B cell (primary cell): ENCODE measurements around the gene SZT2. TPM values are rescaled to one million over a fixed set of nuclear protein-coding genes. Genes with fewer than 3 reads are reported as not detected.

Source experiments
- ATAC-seq: fragments of 200-7000 bp; cut with Tn5 transposase; one replicate; pipeline ENCODE4 v1.10.0; 2021; ENCODE audit warnings: low read depth, mild to moderate bottlenecking, moderate number of reproducible peaks, moderate library complexity
- CTCF ChIA-PET: fragments of 350-600 bp; sonication (Branson Sonifier 250); formaldehyde crosslinking; loops from one replicate; lab custom pipeline; 2021; ENCODE audit warnings: antibody characterized with exemption, inconsistent platforms; lab: Charles Lee
- POLR2A ChIA-PET: fragments of 350-600 bp; sonication (Branson Sonifier 250); formaldehyde crosslinking; loops from one replicate; lab custom pipeline; 2021; ENCODE audit warnings: antibody characterized with exemption; lab: Charles Lee
- DNase-seq: peaks from one replicate; pipeline ENCODE4 v3.0.0; 2013
- H2AFZ ChIP-seq: 2 replicates; pipeline ENCODE4 v1.6.1; 2012; ENCODE audit warnings: mild to moderate bottlenecking, low read depth, low read length; ENCODE audit not compliant: insufficient read depth, poor library complexity, severe bottlenecking
- H3K27ac ChIP-seq, 2 donors: 1 replicate in 1 of 2; 2 replicates in 1 of 2; pipeline ENCODE4 v1.5.1; 2012 to 2013; ENCODE audit warnings: low read length in 2 of 2, mild to moderate bottlenecking in 2 of 2, moderate library complexity in 1 of 2
- H3K27me3 ChIP-seq, 4 experiments: fragments of 200-600 bp in 1 of 4; sonication (generic) in 1 of 4; replicated peaks in 1 of 4; 1 replicate in 2 of 4; 2 replicates in 2 of 4; pipeline versions ENCODE4 v1.6.1 to v1.7.0; 2013 to 2016; ENCODE audit warnings: low read length in 3 of 4, mild to moderate bottlenecking in 2 of 4, mixed read lengths in 1 of 4, moderate library complexity in 1 of 4; ENCODE audit not compliant: insufficient read depth in 4 of 4, control insufficient read depth in 3 of 4; ENCODE audit errors: control extremely low read depth in 1 of 4
- H3K36me3 ChIP-seq, 2 experiments: replicated peaks in 1 of 2; 1 replicate in 1 of 2; 2 replicates in 1 of 2; pipeline versions ENCODE4 v1.6.1 to v1.7.1; 2013; ENCODE audit warnings: low read length in 1 of 2; ENCODE audit not compliant: insufficient read depth in 2 of 2, control insufficient read depth in 1 of 2; ENCODE audit errors: control extremely low read depth in 1 of 2, extremely low read depth in 1 of 2
- H3K4me1 ChIP-seq, 2 donors: fragments of 200-600 bp in 1 of 2; sonication (generic) in 1 of 2; 1 replicate in 1 of 2; 2 replicates in 1 of 2; pipeline versions ENCODE4 v1.5.1 to v1.6.1; 2013 to 2017; ENCODE audit warnings: low read length in 2 of 2; ENCODE audit not compliant: control insufficient read depth in 2 of 2, insufficient read depth in 2 of 2
- H3K4me2 ChIP-seq: replicated peaks from 2 replicates; pipeline ENCODE3; 2012; ENCODE audit warnings: mild to moderate bottlenecking, low read depth, low read length; ENCODE audit not compliant: poor library complexity, severe bottlenecking
- H3K4me3 ChIP-seq, 5 experiments: fragments of 200-600 bp in 1 of 5; sonication (generic) in 1 of 5; 1 replicate in 3 of 5; 2 replicates in 2 of 5; pipeline versions ENCODE4 v1.5.1 to v1.7.0; 2011 to 2016; ENCODE audit warnings: low read length in 4 of 5, mild to moderate bottlenecking in 4 of 5, low read depth in 2 of 5, control low read depth in 1 of 5, moderate library complexity in 1 of 5; ENCODE audit not compliant: insufficient read depth in 1 of 5; ENCODE audit errors: control extremely low read depth in 1 of 5, extremely low read depth in 1 of 5
- H3K79me2 ChIP-seq: fragments of 200-600 bp; sonication (generic); one replicate; pipeline ENCODE4 v1.6.0; 2016; ENCODE audit warnings: low read length; ENCODE audit not compliant: control insufficient read depth, insufficient read depth
- H3K9ac ChIP-seq: fragments of 200-600 bp; sonication (generic); 2 replicates; pipeline ENCODE4 v1.6.1; 2017; ENCODE audit warnings: mild to moderate bottlenecking, low read length, moderate library complexity
- H3K9me3 ChIP-seq, 3 donors: one replicate each; pipeline versions ENCODE4 v1.6.1 to v1.7.1; 2013; ENCODE audit warnings: low read length in 2 of 3; ENCODE audit not compliant: control insufficient read depth in 2 of 3, insufficient read depth in 1 of 3; ENCODE audit errors: control extremely low read depth in 1 of 3
- H4K20me1 ChIP-seq: 2 replicates; pipeline ENCODE4 v1.6.0; 2012; ENCODE audit warnings: mild to moderate bottlenecking, low read length; ENCODE audit not compliant: insufficient read depth, control insufficient read depth, poor library complexity, severe bottlenecking
- H3K27ac Mint-ChIP-seq: one replicate; pipeline ENCODE4 v1.8.0; 2021; ENCODE audit warnings: mixed read lengths
- H3K27me3 Mint-ChIP-seq: one replicate; pipeline ENCODE4 v1.8.0; 2021; ENCODE audit warnings: mixed read lengths
- H3K4me1 Mint-ChIP-seq: one replicate; pipeline ENCODE4 v1.8.0; 2021; ENCODE audit warnings: mixed read lengths
- H3K4me3 Mint-ChIP-seq: one replicate; pipeline ENCODE4 v1.8.0; 2021; ENCODE audit warnings: mixed read lengths
- H3K9me3 Mint-ChIP-seq: one replicate; pipeline ENCODE4 v1.8.0; 2022; ENCODE audit warnings: mixed read lengths; ENCODE audit not compliant: insufficient read depth
- CTCF ChIP-seq: fragments of 200-600 bp; IDR thresholded peaks from one replicate; pipeline ENCODE4 v1.8.0; 2022; ENCODE audit warnings: antibody characterized with exemption, mild to moderate bottlenecking
- EZH2 ChIP-seq: IDR thresholded peaks from 2 replicates; pipeline ENCODE4 v1.6.1; 2012; ENCODE audit warnings: borderline replicate concordance, low read depth, mild to moderate bottlenecking, moderate library complexity, low read length; ENCODE audit not compliant: insufficient read depth, poor library complexity, severe bottlenecking
- WGBS: methylation state at CpG from one replicate; pipeline ENCODE4 v1.1.5; 2013; ENCODE audit warnings: missing lambda C conversion rate; ENCODE audit not compliant: insufficient coverage; 5-methylcytosine and 5-hydroxymethylcytosine counted together
- intact Hi-C: fragments of 100-400 bp; cut with micrococcal nuclease; formaldehyde crosslinking; loops from one replicate; pipeline ENCODE4 v1.10.0; 2022
- polyA plus RNA-seq: library from polyadenylated mRNA; depleted of rRNA; stranded (reverse); fragments of >200 nt; gene quantifications from 2 replicates; pipeline ENCODE4 v1.2.3, GENCODE V29; 2012
- total RNA-seq, 2 donors: library from RNA; stranded (reverse); fragments of 120-200 nt in 1 of 2; gene quantifications; 1 replicate in 1 of 2; 2 replicates in 1 of 2; pipeline versions ENCODE4 v1.2.3 to v1.2.4, GENCODE V29; 2013 to 2022

SZT2 gene
- total and polyA plus RNA-seq, 2 donors (not counting 1 experiment from before 2014, with no cell fraction given) = 41.4 to 197 TPM

GRCh38 chr1:43481491-43481890 lies 91.8 kb downstream of the SZT2 start:
- Histone ChIP-seq H2AFZ (no peak overlapping the region), H4K20me1 (no peaks in the 10 kb centered on the region), H3K4me1 (no peaks in the 10 kb centered on the region), H3K9ac (no peak overlapping the region), H3K27me3 (no peaks in the 10 kb centered on the region), H3K27ac (no peak overlapping the region), H3K79me2 (no peaks in the 10 kb centered on the region), H3K36me3 (no peaks in the 10 kb centered on the region), H3K4me3 (no peak overlapping the region), H3K9me3 (peaks cover 0 to 4% (median 0%) of the 10 kb centered on the region in 3 donors), H3K4me2 (no peak overlapping the region)
- H3K27ac Mint-ChIP-seq = no peak overlapping the region
- ChIA-PET CTCF (no interaction called here), POLR2A (no interaction called here)
- H3K9me3 Mint-ChIP-seq = no peaks in the 10 kb centered on the region
- peaks cover 21% of the 10 kb centered on the region for H3K27me3 Mint-ChIP-seq
- no peak overlapping the region for H3K4me3 Mint-ChIP-seq
- ATAC-seq (no peak), DNase-seq (no peak)
- no CpG with 5 or more reads among the region's 2 CpGs for WGBS
- H3K4me1 Mint-ChIP-seq = no peaks in the 10 kb centered on the region
- intact Hi-C loops = no loop called here
- TF ChIP-seq CTCF (no peak), EZH2 (no peak)

GRCh38 chr1:43482215-43482614 lies 92.5 kb downstream of the SZT2 start:
- POLR2A ChIA-PET = no interaction called here

More at GRCh38 chr1:43482215-43482614, 92.5 kb downstream of the SZT2 start:
- H4K20me1 ChIP-seq = no peaks in the 10 kb centered on the region
- Mint-ChIP-seq H3K4me3 (no peak overlapping the region), H3K9me3 (no peaks in the 10 kb centered on the region), H3K27me3 (peaks cover 16% of the 10 kb centered on the region), H3K27ac (no peak overlapping the region), H3K4me1 (no peaks in the 10 kb centered on the region)
- peak overlapping the region; percentile 25 for H2AFZ ChIP-seq
- H3K27me3 ChIP-seq = no peaks in the 10 kb centered on the region
- CTCF ChIA-PET = no interaction called here
- H3K4me2 ChIP-seq = no peak overlapping the region
- no peak for DNase-seq
- no peak overlapping the region for H3K4me3 ChIP-seq
- no peak for ATAC-seq
- H3K9ac ChIP-seq = no peak overlapping the region
- TF ChIP-seq EZH2 (no peak), CTCF (no peak)
- no peaks in the 10 kb centered on the region for H3K36me3 ChIP-seq
- WGBS = no CpG with 5 or more reads among the region's 1 CpG
- no peak overlapping the region for H3K27ac ChIP-seq
- no peaks in the 10 kb centered on the region for H3K4me1 ChIP-seq
- intact Hi-C loops = no loop called here
- peaks cover 0 to 6% (median 3%) of the 10 kb centered on the region in 3 donors for H3K9me3 ChIP-seq
- no peaks in the 10 kb centered on the region for H3K79me2 ChIP-seq
